KOPT-K1 (cell line): Measurements from ENCODE around the gene SHISAL1.

Experiments used
- H3K27ac ChIP-seq: fragments of 200-600 bp; sonication (generic); 2 replicates; pipeline ENCODE4 v1.5.1; 2016; ENCODE audit warnings: antibody characterized with exemption, mild to moderate bottlenecking, low read depth, low read length; ENCODE audit not compliant: poor library complexity, severe bottlenecking
- H3K36me3 ChIP-seq: fragments of 200-600 bp; sonication (generic); 2 replicates; pipeline ENCODE4 v1.5.1; 2017; ENCODE audit warnings: antibody characterized with exemption, mild to moderate bottlenecking, low read length, moderate library complexity; ENCODE audit not compliant: insufficient read depth
- H3K9me3 ChIP-seq: fragments of 200-600 bp; sonication (generic); 2 replicates; pipeline ENCODE4 v1.5.1; 2017; ENCODE audit warnings: antibody characterized with exemption, low read length, mild to moderate bottlenecking; ENCODE audit not compliant: insufficient read depth, poor library complexity, severe bottlenecking

Gene SHISAL1

GRCh38 chr22:44260216-44261035, 52.3 kb downstream of the SHISAL1 start:
- no peaks in the 10 kb centered on the region for H3K36me3 ChIP-seq
- H3K9me3 ChIP-seq = no peaks in the 10 kb centered on the region
- no peak overlapping the region for H3K27ac ChIP-seq

DNA sequence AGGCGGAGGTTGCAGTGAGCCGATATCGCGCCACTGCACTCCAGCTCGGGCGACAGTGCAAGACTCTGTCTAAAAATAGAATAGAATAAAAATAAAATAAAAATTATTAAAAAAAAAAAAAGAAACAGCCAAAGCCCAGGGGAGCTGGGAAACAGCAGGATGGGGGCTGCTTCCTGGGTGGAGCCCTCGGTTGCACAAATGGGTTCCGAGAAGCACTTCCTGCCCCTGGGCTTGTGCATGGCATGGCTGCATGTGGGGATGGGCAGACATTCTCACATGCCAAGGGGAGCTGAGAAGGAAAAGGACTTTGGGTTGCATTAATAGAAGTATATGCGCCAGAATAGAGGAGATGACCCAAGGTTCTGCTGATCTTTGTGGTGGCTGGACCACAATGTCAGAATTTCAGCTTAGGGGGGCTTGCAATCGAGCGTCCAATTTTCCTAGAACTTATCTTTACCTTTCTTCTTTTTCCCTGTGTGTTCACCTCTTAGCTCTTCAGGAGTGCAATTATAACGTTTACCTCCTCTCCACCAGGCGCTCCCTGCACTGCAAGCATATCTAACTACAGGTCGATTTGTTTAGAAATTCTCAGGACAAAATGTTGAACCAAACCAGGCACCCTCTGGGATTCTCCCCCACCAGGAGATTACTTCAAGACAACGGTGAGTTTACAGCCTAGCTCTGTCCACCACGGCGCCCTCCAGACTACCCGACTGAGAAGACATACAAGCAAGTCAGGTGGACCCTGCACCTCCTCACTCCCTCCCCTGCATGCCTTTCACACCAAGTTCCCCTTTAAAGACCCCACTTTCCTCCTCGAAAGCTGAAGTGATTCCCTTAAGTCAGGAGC, 53.2 kb downstream of the SHISAL1 start:
- H3K36me3 ChIP-seq = no peaks in the 10 kb centered on the region
- H3K27ac ChIP-seq = no peak overlapping the region
- no peaks in the 10 kb centered on the region for H3K9me3 ChIP-seq

DNA sequence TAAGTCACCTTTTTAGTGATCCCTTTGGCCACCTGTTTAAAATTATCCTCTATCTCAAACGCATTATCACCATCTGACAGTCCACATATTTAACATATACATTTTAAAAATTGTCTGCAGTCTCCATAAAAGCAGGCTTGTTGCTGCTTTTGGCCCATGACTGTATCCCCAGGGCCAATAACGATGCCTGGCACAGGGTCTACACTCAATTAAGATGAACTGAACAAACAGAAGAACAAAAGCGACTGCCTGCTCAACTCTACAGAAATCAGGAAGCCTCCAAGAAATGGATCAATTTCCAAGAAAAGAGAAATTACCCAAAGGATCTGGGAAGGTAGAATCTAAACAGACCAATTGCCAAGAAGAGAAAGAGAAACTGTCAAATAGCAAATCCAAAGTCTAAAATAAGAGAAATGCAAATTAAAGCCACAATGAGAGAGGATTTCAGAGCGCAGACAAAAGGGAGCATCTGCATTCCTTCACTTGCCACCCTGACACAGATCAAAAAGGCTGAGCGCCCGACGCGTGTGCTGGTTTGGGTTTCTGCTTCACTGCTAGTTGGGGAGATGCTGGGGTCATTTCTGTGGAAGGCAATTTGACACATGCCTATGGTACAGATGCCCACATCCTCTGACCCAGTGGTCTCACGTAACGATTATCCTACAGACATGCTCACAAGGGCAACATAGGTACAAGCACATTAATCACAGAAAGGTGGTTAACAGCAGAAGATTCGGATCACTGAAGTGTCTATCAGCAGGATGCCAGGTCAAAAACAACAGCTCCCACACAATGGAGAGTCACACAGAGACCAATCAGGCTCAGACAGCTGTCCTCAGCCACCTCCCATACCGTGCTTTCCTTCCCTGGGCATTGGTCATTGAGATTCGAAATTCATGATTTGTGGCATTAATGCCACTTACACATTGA, 55.9 kb downstream of the SHISAL1 start:
- H3K36me3 ChIP-seq = no peaks in the 10 kb centered on the region
- H3K9me3 ChIP-seq = no peaks in the 10 kb centered on the region
- no peak overlapping the region for H3K27ac ChIP-seq

DNA sequence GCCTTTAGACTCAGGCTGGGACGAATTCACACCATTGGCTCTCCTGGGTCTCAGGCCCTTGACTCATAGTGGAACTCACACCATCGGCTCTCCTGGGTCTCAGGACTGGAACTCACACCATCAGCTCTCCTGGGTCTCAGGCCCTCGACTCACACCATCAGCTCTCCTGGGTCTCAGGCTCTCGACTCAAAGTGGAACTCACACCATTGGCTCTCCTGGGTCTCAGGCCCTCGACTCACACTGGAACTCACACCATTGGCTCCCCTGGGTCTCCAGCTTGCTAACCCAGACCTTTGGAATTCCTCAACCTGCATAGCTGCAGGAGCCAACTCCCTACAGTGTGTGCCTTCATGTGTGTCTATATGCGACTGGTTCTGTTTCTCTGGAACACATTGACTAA, 56.7 kb downstream of the SHISAL1 start:
- Histone ChIP-seq H3K27ac (no peak overlapping the region), H3K9me3 (no peaks in the 10 kb centered on the region), H3K36me3 (no peaks in the 10 kb centered on the region)

GRCh38 chr22:44254811-44255210, 57.9 kb downstream of the SHISAL1 start:
- no peaks in the 10 kb centered on the region for H3K36me3 ChIP-seq
- H3K9me3 ChIP-seq = peaks cover 12% of the 10 kb centered on the region
- H3K27ac ChIP-seq = no peak overlapping the region

- H3K27ac ChIP-seq = no peak overlapping the region
Observed at GRCh38 chr22:44249376-44250147, 63.2 kb downstream of the SHISAL1 start.

GRCh38 chr22:44248926-44249325, 63.8 kb downstream of the SHISAL1 start:
- Histone ChIP-seq H3K9me3 (peaks cover 20% of the 10 kb centered on the region), H3K27ac (no peak overlapping the region)

More at GRCh38 chr22:44249376-44250147, 63.2 kb downstream of the SHISAL1 start:
- Histone ChIP-seq H3K9me3 (peaks cover 20% of the 10 kb centered on the region), H3K36me3 (no peaks in the 10 kb centered on the region)

DNA sequence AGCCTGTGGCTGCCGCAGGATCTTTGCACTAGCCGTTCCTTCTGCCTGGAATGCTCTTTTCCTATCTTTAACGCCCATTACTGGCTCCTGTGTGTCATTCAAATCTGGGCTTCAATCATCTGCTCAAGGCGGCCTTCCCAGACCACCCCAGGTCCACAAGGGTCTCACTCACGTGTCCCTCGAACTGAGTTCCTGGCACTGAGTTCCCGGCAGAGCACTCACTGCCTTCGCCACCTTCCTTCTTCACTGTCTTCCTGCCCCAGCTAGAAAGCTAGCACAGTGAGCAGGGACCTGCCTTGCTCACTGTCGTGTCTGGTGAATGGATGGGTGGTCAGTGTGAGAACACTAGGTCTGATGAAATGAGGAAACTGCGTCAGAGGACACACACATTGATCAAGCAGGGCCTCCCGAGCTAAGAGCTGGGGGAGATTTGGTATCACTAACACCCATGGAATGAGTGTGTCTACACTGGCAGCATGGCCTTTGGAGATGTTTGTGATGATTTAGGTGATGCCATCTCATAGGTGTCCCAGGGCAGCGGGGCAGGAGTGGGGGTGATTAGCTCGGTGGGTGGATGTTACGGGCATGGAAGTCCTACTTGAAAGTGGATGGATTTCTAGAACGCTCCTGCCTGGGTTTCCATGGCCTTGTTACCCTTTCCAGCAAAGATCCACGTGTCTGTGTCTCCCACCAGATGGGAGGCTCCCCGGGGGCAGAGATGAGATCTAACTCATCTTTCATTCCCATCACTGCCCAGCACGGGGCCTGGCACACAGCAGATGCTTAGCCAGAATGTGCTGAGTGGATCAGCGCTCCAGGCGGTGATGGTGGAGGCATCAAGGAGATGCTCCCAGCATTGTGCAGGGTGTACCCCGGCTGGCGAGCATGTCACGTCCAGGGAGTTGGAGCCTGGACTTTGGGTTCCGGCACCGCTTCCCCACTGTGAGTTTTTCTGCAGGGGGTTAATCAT, 64.5 kb downstream of the SHISAL1 start:
- H3K27ac ChIP-seq = no peak overlapping the region
- peaks cover 20% of the 10 kb centered on the region for H3K9me3 ChIP-seq

More at GRCh38 chr22:44248926-44249325, 63.8 kb downstream of the SHISAL1 start:
- H3K36me3 ChIP-seq = no peaks in the 10 kb centered on the region

GRCh38 chr22:44247346-44247745, 65.4 kb downstream of the SHISAL1 start:
- peaks cover 20% of the 10 kb centered on the region for H3K9me3 ChIP-seq
- no peak overlapping the region for H3K27ac ChIP-seq
- H3K36me3 ChIP-seq = no peaks in the 10 kb centered on the region

More for the DNA sequence above, 64.5 kb downstream of the SHISAL1 start:
- no peaks in the 10 kb centered on the region for H3K36me3 ChIP-seq

DNA sequence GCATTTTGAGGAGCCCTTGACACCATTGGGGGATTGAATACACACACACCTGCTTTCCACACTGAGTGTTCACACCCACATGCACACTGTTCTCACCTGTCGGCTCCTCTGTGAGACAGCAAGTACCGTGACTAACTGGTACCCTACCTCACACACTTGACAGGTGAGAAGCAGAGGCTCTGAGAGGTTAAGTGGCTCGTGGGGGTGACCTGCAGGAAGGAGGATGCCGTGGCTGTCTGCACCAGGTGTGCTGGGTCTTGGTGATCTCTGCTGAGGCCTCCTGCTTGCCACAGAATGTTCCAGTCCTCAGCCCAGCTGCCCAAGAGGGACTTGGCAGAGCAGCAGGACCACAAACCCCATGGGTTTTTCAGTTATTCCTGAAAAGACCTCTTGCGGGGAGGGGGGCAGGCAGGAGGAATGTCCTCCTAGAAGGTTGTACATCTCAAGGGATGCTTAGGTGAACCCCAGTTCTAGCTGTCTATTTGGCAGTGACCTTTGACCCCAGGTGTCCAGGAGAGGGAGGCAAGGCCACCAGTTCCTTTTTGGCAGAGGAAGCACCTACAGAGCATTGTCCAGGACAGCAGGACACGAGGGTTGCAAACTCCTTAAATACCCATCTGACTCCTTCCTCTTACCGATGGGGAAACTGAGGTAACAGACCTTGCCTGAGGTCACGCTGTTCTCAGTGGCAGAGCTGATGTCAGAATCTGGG, 66.0 kb downstream of the SHISAL1 start:
- Histone ChIP-seq H3K27ac (no peak overlapping the region), H3K9me3 (peaks cover 20% of the 10 kb centered on the region), H3K36me3 (no peaks in the 10 kb centered on the region)

DNA sequence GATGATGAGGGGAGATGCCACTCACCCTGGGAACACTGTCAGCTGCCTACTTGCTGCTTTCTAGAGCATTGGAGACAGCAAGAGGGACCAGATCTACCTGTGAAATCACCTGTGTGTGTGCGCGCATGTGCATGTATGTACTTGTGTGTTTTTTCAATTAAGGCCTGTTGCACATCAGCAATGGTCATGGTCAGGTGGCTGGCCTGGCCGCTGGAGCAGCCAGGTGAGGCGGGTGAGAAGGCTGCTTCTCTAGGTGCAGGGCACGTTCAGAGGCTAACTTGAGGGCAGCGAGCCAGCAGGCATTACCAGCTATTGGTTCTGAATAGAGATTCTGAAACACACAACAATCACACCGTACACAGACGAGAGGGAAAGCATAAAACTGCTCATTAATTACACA, 66.9 kb downstream of the SHISAL1 start:
- Histone ChIP-seq H3K9me3 (peaks cover 19% of the 10 kb centered on the region), H3K27ac (no peak overlapping the region), H3K36me3 (no peaks in the 10 kb centered on the region)

GRCh38 chr22:44245438-44245837, 67.3 kb downstream of the SHISAL1 start:
- no peak overlapping the region for H3K27ac ChIP-seq
- H3K9me3 ChIP-seq = peaks cover 14% of the 10 kb centered on the region
- no peaks in the 10 kb centered on the region for H3K36me3 ChIP-seq
